ENCODE data around the gene DDX24.

DDX24 gene

DNA sequence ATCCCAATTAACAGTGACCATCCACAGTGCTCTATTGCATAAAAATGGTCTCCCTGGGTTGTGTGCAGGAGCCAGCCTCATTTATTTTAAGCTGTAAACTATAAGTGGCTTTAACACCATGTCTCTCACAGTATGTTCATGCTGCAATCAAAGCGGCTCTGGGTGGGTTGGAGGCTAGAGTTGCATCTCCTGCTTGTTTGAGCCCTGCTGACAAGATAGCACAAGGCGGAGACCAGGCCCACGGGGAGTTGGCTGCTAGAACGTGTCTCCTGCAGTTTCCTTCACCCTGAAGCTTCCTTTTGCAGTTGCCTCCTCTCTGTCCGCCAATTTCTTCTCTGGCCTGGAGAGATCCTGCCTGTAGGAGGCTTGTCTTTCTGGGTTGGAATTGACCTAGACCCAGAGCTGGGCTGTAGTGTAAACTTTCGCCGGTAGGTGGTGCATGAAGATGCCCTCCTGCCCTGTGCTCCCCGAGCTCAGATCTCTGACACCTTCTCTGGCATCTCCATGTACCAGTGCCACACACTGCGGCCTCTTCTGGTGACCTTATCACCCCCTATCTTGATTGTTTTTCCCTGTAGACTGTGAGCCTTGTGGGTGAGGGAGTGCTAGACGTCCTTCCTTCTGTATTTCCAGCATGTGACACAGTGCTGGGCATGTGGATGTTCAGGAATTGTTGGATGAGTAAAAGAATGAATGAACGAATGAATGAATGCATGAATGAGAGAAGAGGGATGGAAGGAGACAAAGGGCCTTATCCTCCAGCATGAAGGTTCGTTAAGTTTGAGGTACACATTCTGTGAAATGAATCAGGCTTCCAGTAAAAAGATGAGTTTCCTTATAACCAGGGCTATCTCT is 44.5 kb downstream of the DDX24 start:
- H3K18ac ChIP-seq (ENCODE audit: low read depth in 1 of 2, low read length in 2 of 2): no peak overlapping the region
- peaks cover 20% of the 10 kb centered on the region for H3K79me1 ChIP-seq (replicated peaks; ENCODE audit: low read length, poor library complexity, severe bottlenecking)
- H3K4ac ChIP-seq (ENCODE audit: low read depth in 1 of 2, low read length in 2 of 2): no peak overlapping the region
- no peak overlapping the region for H2BK120ac ChIP-seq (ENCODE audit: low read depth, low read length)
- H2BK12ac ChIP-seq (ENCODE audit: low read length in 2 of 2): no peak overlapping the region
- H2BK5ac ChIP-seq (ENCODE audit: low read depth, low read length, poor library complexity, severe bottlenecking): no peak overlapping the region
- H3K23ac ChIP-seq (ENCODE audit: low read length in 2 of 2): no peak overlapping the region
- H2AFZ ChIP-seq (ENCODE audit: low read depth, low read length): no peak overlapping the region
- H3K4me3 ChIP-seq (ENCODE audit: insufficient read depth in 1 of 2, low read depth in 1 of 2, low read length in 2 of 2): no peak overlapping the region
- no peak overlapping the region for H4K8ac ChIP-seq (ENCODE audit: low read length)
- H3K4me1 ChIP-seq (ENCODE audit: control insufficient read depth, insufficient read depth, low read depth, low read length): peaks cover 3% of the 10 kb centered on the region
- H3K36me3 ChIP-seq (ENCODE audit: control insufficient read depth in 1 of 2, insufficient read depth in 2 of 2, low read depth in 1 of 2, low read length in 2 of 2): peaks cover 0 to 41% of the 10 kb centered on the region in 2 experiments
- no peak overlapping the region for H3K4me2 ChIP-seq (ENCODE audit: low read length, poor library complexity, severe bottlenecking)
- H3K9me3 ChIP-seq (ENCODE audit: control insufficient read depth, low read length): peaks cover 5% of the 10 kb centered on the region
- H3K9ac ChIP-seq (ENCODE audit: low read length): no peak overlapping the region
- no peak overlapping the region for H3K27ac ChIP-seq (ENCODE audit: low read length, poor library complexity, severe bottlenecking)
- no peak overlapping the region for H4K91ac ChIP-seq (ENCODE audit: low read length)
- H2BK15ac ChIP-seq (ENCODE audit: low read depth, poor library complexity, severe bottlenecking): no peak overlapping the region
- no peaks in the 10 kb centered on the region for H3K27me3 ChIP-seq (ENCODE audit: control insufficient read depth in 1 of 2, insufficient read depth in 1 of 2, low read length in 2 of 2)
- no peak overlapping the region for H3K14ac ChIP-seq (ENCODE audit: low read length in 2 of 2)
- no peak overlapping the region for H2AK5ac ChIP-seq (ENCODE audit: low read length, severe bottlenecking)
- 38% methylated on average over 9 of the region's 12 CpGs for WGBS
- peak; percentile 79 for DNase-seq

DNA sequence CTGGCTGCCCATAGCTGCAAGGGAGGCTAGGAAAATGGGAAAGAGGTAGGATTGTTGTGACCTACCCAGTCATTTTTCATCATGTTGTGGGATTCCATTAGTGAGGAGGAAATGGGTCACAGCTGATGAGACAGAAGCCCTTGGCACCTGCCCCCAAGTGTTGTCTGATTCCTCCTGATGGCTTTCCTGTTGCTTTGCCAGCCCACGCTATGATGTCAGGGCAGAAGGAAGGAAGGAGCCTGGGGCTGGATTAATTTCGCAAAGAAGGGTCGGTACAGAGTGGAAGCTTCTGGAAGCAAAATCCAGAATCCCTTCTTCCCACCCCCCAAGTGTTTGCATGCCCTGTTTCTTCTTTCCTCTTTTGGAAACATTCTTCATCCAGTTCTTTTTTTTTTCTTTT is 46.1 kb downstream of the DDX24 start:
- Histone ChIP-seq H3K23ac (ENCODE audit: low read length in 2 of 2) (no peak overlapping the region), H3K36me3 (ENCODE audit: control insufficient read depth in 1 of 2, insufficient read depth in 2 of 2, low read depth in 1 of 2, low read length in 2 of 2) (peaks cover 0 to 26% of the 10 kb centered on the region in 2 experiments), H2BK12ac (ENCODE audit: low read length in 2 of 2) (no peak overlapping the region), H2BK15ac (ENCODE audit: low read depth, poor library complexity, severe bottlenecking) (no peak overlapping the region), H3K4ac (ENCODE audit: low read depth in 1 of 2, low read length in 2 of 2) (no peak overlapping the region), H3K79me1 (replicated peaks; ENCODE audit: low read length, poor library complexity, severe bottlenecking) (peaks cover 20% of the 10 kb centered on the region), H4K8ac (ENCODE audit: low read length) (no peak overlapping the region), H3K14ac (ENCODE audit: low read length in 2 of 2) (no peak overlapping the region), H3K4me3 (ENCODE audit: insufficient read depth in 1 of 2, low read depth in 1 of 2, low read length in 2 of 2) (no peak overlapping the region), H3K9ac (ENCODE audit: low read length) (no peak overlapping the region), H2BK120ac (ENCODE audit: low read depth, low read length) (no peak overlapping the region), H3K18ac (ENCODE audit: low read depth in 1 of 2, low read length in 2 of 2) (no peak overlapping the region), H4K91ac (ENCODE audit: low read length) (no peak overlapping the region), H3K4me1 (ENCODE audit: control insufficient read depth, insufficient read depth, low read depth, low read length) (peaks cover 2% of the 10 kb centered on the region), H3K27ac (ENCODE audit: low read length, poor library complexity, severe bottlenecking) (no peak overlapping the region), H2AK5ac (ENCODE audit: low read length, severe bottlenecking) (no peak overlapping the region), H3K4me2 (ENCODE audit: low read length, poor library complexity, severe bottlenecking) (no peak overlapping the region), H2AFZ (ENCODE audit: low read depth, low read length) (no peak overlapping the region), H2BK5ac (ENCODE audit: low read depth, low read length, poor library complexity, severe bottlenecking) (no peak overlapping the region), H3K27me3 (ENCODE audit: control insufficient read depth in 1 of 2, insufficient read depth in 1 of 2, low read length in 2 of 2) (no peaks in the 10 kb centered on the region), H3K9me3 (ENCODE audit: control insufficient read depth, low read length) (peaks cover 5% of the 10 kb centered on the region)
- 100% methylated on average over 3 of the region's 3 CpGs for WGBS
- DNase-seq: no peak

DNA sequence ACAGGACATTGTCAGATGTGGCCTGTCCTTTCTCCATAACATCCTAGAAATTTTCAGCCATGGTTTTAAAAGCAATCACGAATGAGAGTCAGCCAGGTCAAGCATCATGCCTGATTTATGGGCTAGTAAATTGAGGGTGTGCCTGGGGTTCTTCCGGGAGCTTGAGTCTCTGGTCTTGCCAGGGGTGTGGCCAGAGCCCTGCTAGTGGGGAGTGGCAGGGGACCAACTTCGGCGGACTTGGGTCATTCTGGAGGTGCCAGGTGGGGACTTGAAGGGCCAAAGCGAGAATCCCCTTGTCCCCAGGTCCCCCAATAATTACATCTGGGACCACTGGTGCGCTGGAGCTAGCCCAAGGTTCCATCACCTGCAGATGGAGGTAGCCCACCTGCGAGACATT is 49.1 kb downstream of the DDX24 start:
- Histone ChIP-seq H3K14ac (ENCODE audit: low read length in 2 of 2) (no peak overlapping the region), H2AFZ (ENCODE audit: low read depth, low read length) (no peak overlapping the region), H2BK12ac (ENCODE audit: low read length in 2 of 2) (no peak overlapping the region), H3K36me3 (ENCODE audit: control insufficient read depth in 1 of 2, insufficient read depth in 2 of 2, low read depth in 1 of 2, low read length in 2 of 2) (peaks cover 0 to 4% of the 10 kb centered on the region in 2 experiments), H3K4me1 (ENCODE audit: control insufficient read depth, insufficient read depth, low read depth, low read length) (peaks cover 15% of the 10 kb centered on the region), H2BK5ac (ENCODE audit: low read depth, low read length, poor library complexity, severe bottlenecking) (no peak overlapping the region), H4K8ac (ENCODE audit: low read length) (no peak overlapping the region), H3K4me2 (ENCODE audit: low read length, poor library complexity, severe bottlenecking) (no peak overlapping the region), H2BK120ac (ENCODE audit: low read depth, low read length) (no peak overlapping the region), H3K4ac (ENCODE audit: low read depth in 1 of 2, low read length in 2 of 2) (no peak overlapping the region), H2BK15ac (ENCODE audit: low read depth, poor library complexity, severe bottlenecking) (no peak overlapping the region), H3K23ac (ENCODE audit: low read length in 2 of 2) (no peak overlapping the region), H2AK5ac (ENCODE audit: low read length, severe bottlenecking) (no peak overlapping the region), H3K18ac (ENCODE audit: low read depth in 1 of 2, low read length in 2 of 2) (no peak overlapping the region), H3K4me3 (ENCODE audit: insufficient read depth in 1 of 2, low read depth in 1 of 2, low read length in 2 of 2) (no peak overlapping the region), H3K27me3 (ENCODE audit: control insufficient read depth in 1 of 2, insufficient read depth in 1 of 2, low read length in 2 of 2) (no peaks in the 10 kb centered on the region), H3K9ac (ENCODE audit: low read length) (no peak overlapping the region), H3K27ac (ENCODE audit: low read length, poor library complexity, severe bottlenecking) (no peak overlapping the region), H3K9me3 (ENCODE audit: control insufficient read depth, low read length) (peaks cover 5% of the 10 kb centered on the region), H3K79me1 (replicated peaks; ENCODE audit: low read length, poor library complexity, severe bottlenecking) (peaks cover 38% of the 10 kb centered on the region), H4K91ac (ENCODE audit: low read length) (no peak overlapping the region)
- 68% methylated on average over 6 of the region's 7 CpGs for WGBS
- no peak for DNase-seq

DNA sequence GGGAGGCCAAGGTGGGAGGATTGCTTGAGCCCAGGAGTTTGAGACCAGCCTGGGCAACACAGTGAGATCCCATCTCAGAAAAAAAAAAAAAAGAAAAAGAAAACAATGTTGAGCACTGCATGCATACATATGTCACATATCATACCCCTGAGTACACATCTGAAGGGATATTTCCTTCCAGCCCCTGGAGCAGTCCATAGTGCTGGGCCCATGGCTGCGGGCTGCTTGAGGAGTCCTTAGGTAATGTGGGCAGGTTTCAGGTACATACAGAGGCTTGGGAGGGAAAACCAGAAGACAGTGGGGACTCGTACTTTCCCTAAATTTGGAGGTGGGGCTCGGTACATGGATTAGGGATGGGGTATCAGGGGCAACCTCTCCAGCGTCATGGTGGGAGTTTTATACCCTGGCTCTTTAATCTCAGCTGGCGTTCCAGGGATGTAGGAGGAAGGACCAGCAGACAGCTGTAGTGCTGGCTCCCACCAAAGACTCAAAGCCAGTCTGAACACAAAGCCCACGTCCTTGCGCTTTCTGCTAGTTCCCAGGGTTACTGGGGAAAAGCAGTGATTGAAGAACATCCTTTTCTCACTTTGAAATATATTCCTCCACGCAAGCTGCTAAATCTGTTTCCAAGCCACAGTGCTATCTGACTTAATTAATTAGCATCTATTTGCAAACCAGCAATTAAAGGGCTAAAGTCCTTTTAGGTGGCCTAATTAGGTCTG is 49.7 kb downstream of the DDX24 start:
- no peak overlapping the region for H4K91ac ChIP-seq (ENCODE audit: low read length)
- H4K8ac ChIP-seq (ENCODE audit: low read length): no peak overlapping the region
- H2BK5ac ChIP-seq (ENCODE audit: low read depth, low read length, poor library complexity, severe bottlenecking): no peak overlapping the region
- H3K4me2 ChIP-seq (ENCODE audit: low read length, poor library complexity, severe bottlenecking): no peak overlapping the region
- no peak overlapping the region for H2AK5ac ChIP-seq (ENCODE audit: low read length, severe bottlenecking)
- no peak overlapping the region for H2BK120ac ChIP-seq (ENCODE audit: low read depth, low read length)
- no peak overlapping the region for H3K9ac ChIP-seq (ENCODE audit: low read length)
- no peak overlapping the region for H2BK12ac ChIP-seq (ENCODE audit: low read length in 2 of 2)
- H3K23ac ChIP-seq (ENCODE audit: low read length in 2 of 2): peak overlapping the region in 1 of 2 experiments; percentile 21
- H3K27ac ChIP-seq (ENCODE audit: low read length, poor library complexity, severe bottlenecking): no peak overlapping the region
- H3K18ac ChIP-seq (ENCODE audit: low read depth in 1 of 2, low read length in 2 of 2): no peak overlapping the region
- no peak overlapping the region for H3K14ac ChIP-seq (ENCODE audit: low read length in 2 of 2)
- peaks cover 18% of the 10 kb centered on the region for H3K4me1 ChIP-seq (ENCODE audit: control insufficient read depth, insufficient read depth, low read depth, low read length)
- no peak overlapping the region for H2AFZ ChIP-seq (ENCODE audit: low read depth, low read length)
- no peak overlapping the region for H3K4ac ChIP-seq (ENCODE audit: low read depth in 1 of 2, low read length in 2 of 2)
- H3K36me3 ChIP-seq (ENCODE audit: control insufficient read depth in 1 of 2, insufficient read depth in 2 of 2, low read depth in 1 of 2, low read length in 2 of 2): peaks cover 0 to 4% of the 10 kb centered on the region in 2 experiments
- DNase-seq: no peak
- H3K4me3 ChIP-seq (ENCODE audit: insufficient read depth in 1 of 2, low read depth in 1 of 2, low read length in 2 of 2): no peak overlapping the region
- H3K27me3 ChIP-seq (ENCODE audit: control insufficient read depth in 1 of 2, insufficient read depth in 1 of 2, low read length in 2 of 2): no peaks in the 10 kb centered on the region
- H3K79me1 ChIP-seq (replicated peaks; ENCODE audit: low read length, poor library complexity, severe bottlenecking): peaks cover 42% of the 10 kb centered on the region
- H3K9me3 ChIP-seq (ENCODE audit: control insufficient read depth, low read length): peaks cover 5% of the 10 kb centered on the region
- 93% methylated on average over 8 of the region's 8 CpGs for WGBS
- no peak overlapping the region for H2BK15ac ChIP-seq (ENCODE audit: low read depth, poor library complexity, severe bottlenecking)
